NCI-H226 (cell line): ENCODE data around the gene MED12L.

Source experiments
- DNase-seq: peaks from one replicate; pipeline ENCODE4 v3.0.0-alpha.2; 2015

Gene MED12L

DNA sequence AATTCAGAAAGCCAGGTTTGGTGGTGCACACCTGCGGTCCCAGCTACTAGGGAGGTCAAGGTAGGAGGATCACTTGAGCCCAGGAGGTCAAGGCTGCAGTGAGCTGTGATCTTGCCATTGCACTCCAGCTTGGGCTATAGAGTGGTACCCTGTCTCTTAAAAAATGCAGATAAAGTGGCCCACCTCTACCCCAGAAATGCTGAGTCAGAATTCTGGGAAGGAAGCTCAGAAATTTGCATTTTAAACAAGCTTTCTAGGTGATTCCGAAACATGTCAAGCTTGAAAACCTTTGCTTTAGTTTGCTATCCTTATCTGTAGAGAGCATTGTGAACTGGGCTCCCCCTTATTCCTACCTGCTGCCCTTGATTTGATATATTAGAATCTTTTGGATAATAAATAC is 7.7 kb downstream of the MED12L start:
- DNase-seq: no peak

- no peak for DNase-seq
These were observed 8.4 kb downstream of the MED12L start for GRCh38 chr3:151093905-151094304.

- DNase-seq: no peak
These were observed 11.3 kb downstream of the MED12L start for GRCh38 chr3:151096716-151097115.

DNA sequence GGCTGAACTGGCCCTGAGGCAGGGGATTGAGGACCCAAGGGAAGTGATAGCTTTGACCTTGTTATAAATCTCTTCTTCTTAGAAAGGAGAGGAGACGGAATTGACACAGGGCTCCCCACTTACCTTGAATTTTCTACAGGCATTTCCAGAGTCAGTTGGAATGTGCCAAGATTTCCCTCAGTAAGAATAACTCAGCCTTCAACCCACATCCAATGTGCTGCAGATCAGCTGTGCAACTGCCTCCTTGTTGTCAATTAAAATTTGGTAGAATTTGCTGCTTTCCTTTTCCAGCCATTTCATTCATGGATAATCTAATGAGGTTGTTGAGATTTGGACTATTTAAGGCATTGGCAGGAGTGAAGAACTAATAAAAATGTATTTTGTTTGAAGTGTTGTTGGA is 14.6 kb downstream of the MED12L start:
- no peak for DNase-seq

DNA sequence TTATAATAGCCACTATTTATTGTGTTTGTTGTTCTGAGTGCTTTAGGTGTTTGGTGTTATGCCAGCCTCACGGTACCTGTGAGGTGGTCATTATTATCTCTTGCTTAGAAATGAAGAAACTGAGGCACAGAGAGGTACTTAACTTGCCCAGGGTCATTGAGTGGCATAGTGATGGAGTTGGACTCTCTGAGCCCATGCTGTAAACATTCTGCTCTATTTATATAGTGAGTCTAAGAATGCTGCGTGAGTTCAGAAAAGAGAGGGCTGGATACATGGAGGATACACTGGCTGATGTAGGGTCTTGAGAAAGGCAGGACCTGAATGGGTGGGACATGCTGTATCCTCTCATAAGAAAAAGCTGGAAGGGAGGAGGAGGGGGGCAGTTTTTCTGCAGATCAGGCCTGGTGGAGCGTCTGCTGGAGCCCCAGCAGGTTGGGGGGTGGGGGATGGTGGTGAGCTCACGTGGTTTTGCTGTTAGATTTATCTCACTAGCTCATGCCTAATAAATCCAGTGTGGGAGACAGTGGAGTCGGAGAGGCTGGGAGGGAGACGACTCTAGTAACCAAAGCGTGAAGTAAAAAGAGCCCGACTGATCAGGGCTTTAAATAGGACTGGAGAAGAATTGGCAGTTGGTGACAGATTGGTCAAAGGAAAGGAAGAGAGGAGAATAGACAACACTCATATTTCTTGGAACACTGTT is 16.0 kb downstream of the MED12L start:
- DNase-seq: no peak

GRCh38 chr3:151106311-151106710 is 20.8 kb downstream of the MED12L start:
- DNase-seq: no peak

- DNase-seq: no peak
These were observed 21.7 kb downstream of the MED12L start for GRCh38 chr3:151107177-151107576.

DNA sequence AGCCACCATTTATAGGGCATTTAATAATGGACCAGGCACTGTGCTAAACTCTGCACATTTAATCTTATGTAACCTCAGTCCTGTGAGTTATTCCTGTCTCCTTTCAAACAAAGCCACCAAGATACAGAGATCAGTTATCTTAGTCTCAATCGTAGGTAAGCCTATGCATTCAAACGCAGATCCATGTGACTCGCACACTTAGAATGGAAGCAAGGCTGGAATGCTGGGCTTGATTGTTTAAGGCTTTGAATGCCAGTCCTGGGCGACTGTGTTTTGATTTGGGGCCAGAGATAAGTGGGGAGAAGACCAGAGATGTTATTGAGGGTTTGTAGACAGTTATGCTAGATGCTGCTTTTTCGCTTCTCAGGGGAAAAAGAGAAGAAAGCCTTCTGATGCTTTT is 22.2 kb downstream of the MED12L start:
- no peak for DNase-seq

DNA sequence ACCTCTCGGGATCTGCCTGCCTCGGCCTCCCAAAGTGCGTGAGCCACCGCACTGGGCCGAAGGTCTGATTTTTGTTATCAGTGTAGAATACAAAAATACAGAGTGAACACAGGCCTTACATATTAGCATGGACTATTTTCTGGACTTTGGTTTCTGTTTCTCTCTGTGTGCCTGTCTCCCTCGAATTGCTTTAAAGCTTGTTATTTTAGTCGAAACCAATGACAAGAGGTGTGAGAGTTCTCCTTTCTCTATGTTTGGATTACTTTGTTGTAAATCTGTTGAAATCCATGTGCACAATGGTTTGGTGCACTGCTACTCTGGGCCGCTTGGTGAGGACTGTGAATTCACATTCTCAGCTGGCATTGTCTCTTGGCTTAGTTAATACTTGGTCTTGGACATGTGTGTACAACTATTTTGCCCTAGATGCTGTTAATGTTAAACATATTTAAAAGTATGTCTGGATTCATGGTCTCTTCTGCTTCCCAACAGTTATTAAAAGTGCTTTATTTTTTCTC is 23.9 kb downstream of the MED12L start:
- no peak for DNase-seq

DNA sequence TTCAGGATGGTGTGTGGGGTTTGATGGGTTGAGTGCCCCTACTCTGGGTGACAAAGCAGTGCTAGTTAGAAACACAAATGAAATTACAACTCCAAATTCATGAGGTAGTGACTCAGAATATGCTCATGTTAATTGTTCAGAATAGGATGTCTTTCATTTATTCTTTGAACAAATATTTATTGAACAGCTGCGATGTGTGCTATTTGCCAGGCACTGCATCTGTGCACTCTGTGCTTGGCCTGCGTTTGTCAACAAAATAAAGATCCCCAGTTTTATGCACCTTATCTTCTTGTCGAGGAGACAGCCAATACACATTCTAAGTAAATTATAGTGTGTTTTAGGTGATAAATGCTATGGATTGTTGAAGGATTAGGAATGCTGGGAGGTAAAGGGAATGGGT is 27.3 kb downstream of the MED12L start:
- DNase-seq: no peak

GRCh38 chr3:151113343-151113742 is 27.9 kb downstream of the MED12L start:
- DNase-seq: no peak

DNA sequence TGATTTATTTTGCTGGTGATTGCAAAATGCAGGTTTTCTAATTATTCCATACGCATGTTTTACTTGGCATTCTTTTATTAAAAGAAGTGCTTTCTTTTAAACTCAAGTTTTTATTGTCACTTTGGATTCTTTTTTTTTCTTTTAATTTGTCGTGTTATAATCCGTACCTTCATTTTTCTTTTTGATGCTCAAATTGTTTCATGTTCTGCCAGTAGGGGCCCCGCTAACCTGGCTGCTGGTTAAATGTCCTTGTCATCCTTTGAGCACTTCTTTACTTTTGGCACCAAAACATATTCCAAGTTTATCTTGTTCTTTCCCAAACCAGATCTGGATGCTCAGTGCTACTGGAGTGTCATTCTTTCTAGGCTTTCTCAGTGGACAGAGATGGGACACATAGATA is 31.6 kb downstream of the MED12L start:
- no peak for DNase-seq

GRCh38 chr3:151119188-151119587 is 33.7 kb downstream of the MED12L start:
- no peak for DNase-seq

DNA sequence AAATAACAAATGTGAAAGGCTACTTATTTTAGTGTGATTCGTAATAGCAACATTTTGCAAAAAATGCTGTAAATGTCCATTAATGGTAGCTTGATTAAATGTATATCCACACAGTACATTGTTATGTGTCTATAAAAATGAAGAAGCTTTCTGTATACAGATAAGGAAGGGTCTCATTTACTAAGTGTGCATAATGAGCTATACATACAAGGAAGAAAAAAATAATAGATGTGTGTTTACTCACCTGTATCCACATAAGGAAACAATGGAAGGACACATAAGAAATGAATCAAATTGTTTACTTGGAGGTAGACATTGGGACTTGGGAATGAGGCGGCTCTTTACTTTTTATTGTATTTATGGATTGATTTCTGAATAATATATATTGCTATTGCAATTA is 34.9 kb downstream of the MED12L start:
- no peak for DNase-seq

GRCh38 chr3:151121016-151121415 is 35.6 kb downstream of the MED12L start:
- no peak for DNase-seq

DNA sequence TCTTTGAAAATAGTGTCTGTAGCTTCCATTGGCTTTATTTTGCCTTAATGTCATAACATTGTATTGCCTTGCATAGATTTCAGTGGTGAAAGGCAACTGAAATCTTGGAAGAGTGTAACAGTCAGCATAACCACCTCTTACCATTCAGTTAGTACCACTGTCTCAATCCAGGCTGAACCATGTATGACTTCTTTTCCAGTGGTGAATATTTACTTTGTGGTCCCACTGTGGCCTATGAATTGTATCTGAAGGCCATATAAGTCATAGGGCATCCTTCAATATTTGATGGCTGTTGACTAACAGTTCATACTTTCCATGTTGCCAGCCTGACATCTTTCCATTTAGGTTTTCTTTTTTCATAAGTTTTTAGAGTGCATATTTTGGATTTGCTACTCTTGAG is 38.4 kb downstream of the MED12L start:
- no peak for DNase-seq

- no peak for DNase-seq
These were observed 39.0 kb downstream of the MED12L start for GRCh38 chr3:151124476-151124875.

- no peak for DNase-seq
These were observed 45.0 kb downstream of the MED12L start for GRCh38 chr3:151130428-151130827.

DNA sequence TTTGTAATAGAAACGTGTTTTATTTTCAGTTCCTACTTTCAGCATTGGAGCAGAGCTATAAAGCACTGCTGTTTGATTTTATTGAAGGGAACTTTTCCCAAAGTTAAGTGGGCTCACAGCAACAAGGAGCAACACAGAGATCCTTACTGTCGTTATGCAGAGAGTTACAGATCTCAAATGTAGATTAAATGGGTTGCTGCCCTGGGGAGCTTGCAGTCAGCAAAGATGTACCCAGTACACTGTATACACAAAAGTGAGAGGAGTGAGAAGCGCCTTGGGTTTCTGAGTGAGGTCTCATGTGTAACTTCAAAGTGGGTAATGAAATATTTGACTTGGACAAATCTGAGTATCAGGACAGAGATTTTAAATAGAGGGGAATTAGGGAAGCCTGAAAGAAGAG is 47.7 kb downstream of the MED12L start:
- DNase-seq: no peak

DNA sequence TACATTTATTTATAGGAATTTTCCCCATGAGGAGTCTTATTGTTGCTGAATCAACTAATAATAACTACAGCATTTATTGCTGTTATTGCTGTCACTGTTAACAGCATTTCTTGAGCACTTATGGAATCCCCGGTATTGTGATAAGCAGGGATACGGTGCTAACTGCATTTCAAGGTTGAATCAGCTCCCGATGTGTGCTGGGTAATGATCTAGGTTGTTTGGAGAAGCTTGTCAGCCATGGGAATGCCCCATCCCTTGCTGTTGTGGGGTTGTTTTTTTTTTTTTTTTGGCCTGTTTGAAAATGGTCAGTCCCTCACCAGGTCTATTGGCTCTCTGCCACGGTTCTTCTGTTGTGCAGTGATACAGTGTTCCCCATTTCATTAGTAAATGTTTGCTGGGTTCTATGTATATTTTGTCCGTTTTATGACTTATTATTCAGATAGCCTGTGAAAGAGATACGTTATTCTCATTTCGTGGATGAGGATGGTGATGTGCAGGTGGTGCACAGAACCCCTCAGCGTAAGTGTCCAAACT is 48.5 kb downstream of the MED12L start:
- no peak for DNase-seq

DNA sequence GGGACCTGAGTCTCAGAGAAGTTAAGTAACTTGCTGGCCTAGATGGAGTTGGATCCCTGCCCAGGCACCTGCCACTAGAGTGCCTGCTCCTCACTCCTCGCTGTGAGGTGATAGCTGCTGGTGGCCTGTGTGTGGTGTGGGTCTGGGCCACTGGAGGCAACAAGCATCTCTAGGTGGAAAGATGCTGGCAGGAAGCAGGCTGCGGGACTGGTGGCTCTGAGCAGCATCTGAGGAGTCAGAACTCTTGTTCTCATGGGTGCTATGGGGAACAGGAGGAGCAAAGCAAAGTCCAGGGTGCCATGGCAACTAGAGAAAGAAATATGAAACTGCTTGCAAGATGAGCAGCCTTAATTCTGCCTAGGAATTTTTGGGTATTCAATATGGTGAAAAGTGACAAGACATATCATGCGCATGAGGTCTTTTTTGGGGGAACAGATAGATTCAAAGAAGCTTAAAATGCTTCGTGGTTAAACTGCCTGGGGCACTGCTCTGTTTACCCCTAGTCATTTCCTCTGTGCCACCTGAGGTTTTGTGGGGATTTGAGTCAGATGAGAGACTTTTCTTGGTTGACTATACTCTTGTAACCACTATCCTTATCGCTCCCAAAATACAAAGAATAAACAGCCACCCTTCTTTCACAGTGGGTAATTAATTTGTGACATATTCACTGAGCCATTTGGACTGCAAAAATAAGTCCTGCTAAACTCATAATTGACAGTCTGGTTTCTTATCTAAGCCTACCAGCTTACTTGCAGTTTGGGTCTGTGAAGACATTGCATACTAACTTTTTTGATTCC is 50.3 kb downstream of the MED12L start:
- no peak for DNase-seq

DNA sequence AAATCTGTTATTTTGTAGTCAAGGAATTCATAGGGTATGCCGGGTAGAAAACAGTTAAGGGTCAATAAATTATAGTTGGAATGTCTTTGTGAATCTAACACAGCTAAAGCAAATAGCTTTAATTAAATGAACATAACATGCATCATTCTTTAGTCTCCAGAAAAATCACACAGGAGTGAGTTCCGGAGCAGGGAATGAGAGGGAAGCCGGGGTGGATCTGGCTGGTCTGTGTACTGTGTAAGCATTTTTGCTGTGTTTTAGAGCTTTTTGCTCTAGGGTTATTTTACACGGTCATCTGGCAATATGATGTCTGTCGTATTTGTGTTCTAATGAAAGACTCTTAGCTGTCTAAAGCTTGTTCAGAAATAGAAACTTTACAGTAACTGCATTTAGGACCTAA is 57.5 kb downstream of the MED12L start:
- no peak for DNase-seq

GRCh38 chr3:151144016-151144415 is 58.6 kb downstream of the MED12L start:
- no peak for DNase-seq

GRCh38 chr3:151144760-151145159 is 59.3 kb downstream of the MED12L start:
- no peak for DNase-seq
